Vein endothelial cell (primary cell): ENCODE data around the gene KCNB1. TPM values are rescaled to one million over a fixed set of nuclear protein-coding genes. Genes with fewer than 3 reads are reported as not detected.

ENCODE experiments used
- total RNA-seq: library from RNA; depleted of rRNA; stranded (reverse); fragments of >200 nt; gene quantifications from 2 replicates; pipeline ENCODE4 v1.2.3, GENCODE V29; 2012

Gene KCNB1
- not detected in 2 replicates for total RNA-seq

DNA sequence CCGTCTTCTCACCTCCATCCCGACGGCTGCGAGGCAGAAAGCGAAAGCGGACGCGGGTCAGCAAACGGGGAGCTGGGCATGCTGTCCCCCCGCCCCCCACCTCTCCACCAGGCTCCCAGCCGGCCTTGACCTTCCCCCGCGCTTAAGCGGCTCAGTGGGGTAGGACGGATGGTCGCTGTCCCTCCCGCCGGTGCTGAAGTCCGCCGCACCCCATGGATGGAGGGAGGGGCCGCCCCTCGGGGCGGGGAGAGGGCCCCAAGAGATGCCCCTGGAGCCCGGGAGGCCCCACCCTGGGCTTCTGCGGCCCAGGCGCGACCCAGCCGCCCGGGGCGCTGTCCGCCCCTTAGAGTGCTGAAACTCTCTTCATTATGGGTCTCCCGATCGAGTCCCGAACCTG lies at the start of gene KCNB1:
Gene KCNB1, minus strand, starts transcription at position 48 of the 397 bp plus-strand sequence. CDS start 188 bp downstream, outside the sequence.

Other genes starting within 250 kb of the KCNB1 start
- 58.0 and 62.7 TPM in 2 replicates for gene ZNFX1, start 204.6 kb downstream of the KCNB1 start, total RNA-seq
- gene PTGIS, start 85.5 kb upstream of the KCNB1 start, total RNA-seq, result 1.4 and 5.9 TPM in 2 replicates
- gene B4GALT5, start 231.2 kb upstream of the KCNB1 start, total RNA-seq, result 66.3 and 72.1 TPM in 2 replicates